Measurements from ENCODE around the gene EYA3. TPM values are rescaled to one million over a fixed set of nuclear protein-coding genes. Genes with fewer than 3 reads are reported as not detected.

The EYA3 gene
- total and polyA plus RNA-seq, 2 of the 8 experiments (the other 6 are each of a cell fraction or from before 2014, with no cell fraction given): 15.0 to 33.9 TPM

GRCh38 chr1:27934818-27935549 lies 153.4 kb downstream of the EYA3 start, which contains the start of gene SMPDL3B (continued):
- TF ChIP-seq CBX8 (IDR thresholded peaks at IDR 0.05; ENCODE audit: borderline replicate concordance, low read depth, low read length) (no peak), RNF2 (IDR thresholded peaks at IDR 0.05; ENCODE audit: borderline replicate concordance, low read depth, low read length, missing control alignments, poor library complexity, severe bottlenecking) (no peak), ATF2 (IDR thresholded peaks at IDR 0.05; ENCODE audit: low read length) (no peak), CEBPB (IDR thresholded peaks at IDR 0.05; ENCODE audit: low read depth, low read length) (no peak), KDM5A (IDR thresholded peaks at IDR 0.05; ENCODE audit: low read length) (no peak), GABPA (IDR thresholded peaks at IDR 0.05; ENCODE audit: borderline replicate concordance, insufficient read depth, low read length) (no peak), BACH1 (IDR thresholded peaks at IDR 0.05; ENCODE audit: low read length) (no peak), JUN (IDR thresholded peaks at IDR 0.05; ENCODE audit: low read depth, low read length) (no peak), TAF7 (optimal IDR thresholded peaks at IDR 0.05; ENCODE audit: borderline replicate concordance, low read depth, low read length) (peak; percentile 77), CREB1 (IDR thresholded peaks at IDR 0.05) (no peak), SIRT6 (IDR thresholded peaks at IDR 0.05; ENCODE audit: low read length) (no peak), KDM1A (IDR thresholded peaks at IDR 0.05; ENCODE audit: borderline replicate concordance, low read length) (no peak), SIN3A (conservative IDR thresholded peaks at IDR 0.05 in 1 of 2, IDR thresholded peaks at IDR 0.05 in 1 of 2; ENCODE audit: low read depth in 1 of 2, low read length in 2 of 2) (peak; percentile 28 to 88; a peak in 2 of 4 replicates), MAX (IDR thresholded peaks at IDR 0.05) (peak; percentile 92), CHD1 (IDR thresholded peaks at IDR 0.05; ENCODE audit: low read depth, low read length) (no peak), TAF1 (IDR thresholded peaks at IDR 0.05; ENCODE audit: low read depth, low read length) (peak; percentile 84), JUND (IDR thresholded peaks at IDR 0.05; ENCODE audit: low read length) (no peak), SP1 (IDR thresholded peaks at IDR 0.05; ENCODE audit: low read depth, low read length) (peak; percentile 49; the same call in 1 of the 2 replicates), SIX5 (IDR thresholded peaks at IDR 0.05; ENCODE audit: low read depth, low read length) (no peak), USF2 (IDR thresholded peaks at IDR 0.05; ENCODE audit: low read length) (peak; percentile 30; the same call in 1 of the 2 replicates), POU5F1 (IDR thresholded peaks at IDR 0.05; ENCODE audit: low read depth, low read length) (no peak), SP2 (IDR thresholded peaks at IDR 0.05; ENCODE audit: low read length) (no peak)

All from H1 (cell line).